GM12864 (cell line): ENCODE measurements around the gene COQ3.
A peak's percentile ranks its signal among the peaks of the same experiment; 100 is the strongest.

Source experiments
- DNase-seq: peaks from one replicate; pipeline ENCODE4 v3.0.0-alpha.2; 2011; ENCODE audit warnings: low read depth
- H3K4me3 ChIP-seq: 2 replicates; pipeline ENCODE4 v1.5.1; 2011; ENCODE audit warnings: mild to moderate bottlenecking, low read depth, low read length, control low read depth
- TF ChIP-seq, protein P1 (sequence below): IDR thresholded peaks from 2 replicates; pipeline ENCODE4 v1.5.1; 2011; ENCODE audit warnings: low read depth, mild to moderate bottlenecking, moderate library complexity, low read length, control low read depth, inconsistent platforms; ENCODE audit errors: missing control alignments

The COQ3 gene

DNA sequence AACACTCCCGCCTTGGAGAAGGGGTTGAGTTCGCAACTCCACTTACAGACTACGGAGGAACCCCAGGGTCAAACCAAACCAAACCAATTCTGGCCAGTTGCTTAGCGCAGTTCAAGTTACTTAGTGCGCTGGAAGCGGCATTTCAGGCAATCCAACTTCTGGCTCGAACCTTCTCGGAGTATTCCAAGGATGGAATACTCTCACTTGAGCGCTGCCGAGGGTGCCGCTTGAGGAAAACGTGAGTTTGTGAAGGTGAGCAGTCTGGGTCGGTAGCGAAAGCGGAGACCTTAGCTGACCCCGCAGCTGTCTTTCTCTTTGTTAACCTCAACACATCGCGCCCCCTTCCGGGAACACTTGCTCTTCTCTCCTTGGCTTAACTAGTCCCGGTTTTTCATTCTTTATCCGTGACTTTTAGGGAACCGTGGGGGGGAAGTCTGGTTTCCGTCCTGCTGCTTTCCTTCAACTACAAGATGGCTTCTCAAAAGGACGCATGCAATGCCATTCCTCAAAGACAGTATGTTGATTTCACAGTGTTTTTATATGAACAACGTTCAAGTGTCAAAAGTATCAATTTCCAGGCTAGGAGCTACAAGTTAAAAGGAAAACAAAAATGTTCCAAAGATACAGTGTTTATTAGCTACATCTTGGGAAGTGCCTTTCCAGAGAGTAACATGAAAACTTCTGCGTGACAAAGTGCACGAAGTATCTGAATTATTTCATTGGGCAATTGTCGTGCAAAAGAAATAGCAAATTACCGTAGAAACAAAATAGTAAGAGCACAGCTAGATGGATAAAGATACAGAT is 31.9 kb upstream of the COQ3 start:
- DNase-seq: peak; percentile 65
- TF ChIP-seq, protein P1, sequence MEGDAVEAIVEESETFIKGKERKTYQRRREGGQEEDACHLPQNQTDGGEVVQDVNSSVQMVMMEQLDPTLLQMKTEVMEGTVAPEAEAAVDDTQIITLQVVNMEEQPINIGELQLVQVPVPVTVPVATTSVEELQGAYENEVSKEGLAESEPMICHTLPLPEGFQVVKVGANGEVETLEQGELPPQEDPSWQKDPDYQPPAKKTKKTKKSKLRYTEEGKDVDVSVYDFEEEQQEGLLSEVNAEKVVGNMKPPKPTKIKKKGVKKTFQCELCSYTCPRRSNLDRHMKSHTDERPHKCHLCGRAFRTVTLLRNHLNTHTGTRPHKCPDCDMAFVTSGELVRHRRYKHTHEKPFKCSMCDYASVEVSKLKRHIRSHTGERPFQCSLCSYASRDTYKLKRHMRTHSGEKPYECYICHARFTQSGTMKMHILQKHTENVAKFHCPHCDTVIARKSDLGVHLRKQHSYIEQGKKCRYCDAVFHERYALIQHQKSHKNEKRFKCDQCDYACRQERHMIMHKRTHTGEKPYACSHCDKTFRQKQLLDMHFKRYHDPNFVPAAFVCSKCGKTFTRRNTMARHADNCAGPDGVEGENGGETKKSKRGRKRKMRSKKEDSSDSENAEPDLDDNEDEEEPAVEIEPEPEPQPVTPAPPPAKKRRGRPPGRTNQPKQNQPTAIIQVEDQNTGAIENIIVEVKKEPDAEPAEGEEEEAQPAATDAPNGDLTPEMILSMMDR: peak; percentile 60

DNA sequence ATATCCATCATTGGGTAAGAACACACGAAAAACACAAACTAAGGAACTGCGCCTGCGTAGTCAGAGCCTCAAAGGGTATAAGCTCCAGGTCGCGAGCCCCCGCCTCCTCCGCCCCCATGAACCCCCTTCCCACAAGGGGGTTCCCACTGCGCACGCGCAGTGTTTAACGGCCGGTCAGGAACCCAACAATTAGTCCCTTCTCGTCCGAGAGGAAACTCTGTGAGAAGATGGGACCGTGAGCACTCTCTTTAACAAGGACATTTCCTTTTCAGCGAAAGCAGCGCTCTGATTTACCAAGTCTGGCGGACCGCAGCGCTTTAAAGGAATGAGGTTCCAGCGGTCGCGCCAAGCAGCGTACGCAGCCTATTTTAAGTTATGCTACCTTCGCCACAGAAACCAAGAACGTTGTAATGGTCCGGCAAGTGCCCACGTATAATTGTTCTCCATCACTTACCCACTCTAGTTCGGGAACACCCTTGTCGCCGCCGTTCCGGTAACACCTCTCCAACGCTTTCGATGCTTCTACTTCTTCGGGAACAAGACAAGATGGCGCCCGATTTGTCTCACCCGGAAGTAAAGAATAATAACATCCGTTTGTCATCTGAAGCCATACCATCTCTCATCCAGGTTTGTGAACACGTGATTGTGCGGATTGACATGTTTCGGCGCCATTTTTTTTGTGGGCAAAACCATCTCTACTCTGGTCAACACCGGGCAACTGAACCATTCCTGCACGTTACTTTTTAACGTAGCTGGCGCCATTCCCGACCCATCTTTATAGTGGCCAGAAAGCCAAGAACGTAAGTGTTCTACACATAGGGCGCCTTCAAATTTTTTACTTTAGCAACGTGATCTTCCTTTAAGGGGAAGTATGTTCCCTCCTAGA is 31.0 kb upstream of the COQ3 start, which contains the start of gene PNISR:
Gene PNISR (minus strand): TSS at position 548 of the 886 bp plus-strand sequence. CDS start 10,649 bp downstream, outside the sequence.
- peak; percentile 99 for DNase-seq
- TF ChIP-seq, protein P1: no peak
- H3K4me3 ChIP-seq: peak within 1 kb of the TSS; percentile 76

More for the DNA sequence above, 31.9 kb upstream of the COQ3 start:
- H3K4me3 ChIP-seq: peak overlapping the region; percentile 76

DNA sequence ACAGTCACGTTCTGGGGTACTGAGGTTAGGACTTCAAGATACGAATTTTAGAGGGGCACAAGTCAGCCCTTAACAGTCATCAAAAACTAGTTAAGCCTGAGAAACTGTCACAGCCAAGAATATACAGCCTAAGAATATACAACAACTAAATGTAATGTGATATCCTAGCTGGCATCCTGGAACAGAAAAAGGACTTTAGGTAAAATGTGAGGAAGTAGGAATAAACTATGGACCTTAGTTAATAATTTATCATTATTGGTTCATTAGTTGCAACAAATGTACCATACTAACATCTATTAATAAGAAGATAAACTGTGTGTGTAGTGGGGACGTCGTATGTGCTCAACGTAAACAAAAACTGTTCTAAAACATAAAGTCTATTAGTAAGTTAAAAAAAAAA is 30.0 kb upstream of the COQ3 start:
- H3K4me3 ChIP-seq: peak overlapping the region; percentile 76
- DNase-seq: no peak
- TF ChIP-seq, protein P1: no peak

DNA sequence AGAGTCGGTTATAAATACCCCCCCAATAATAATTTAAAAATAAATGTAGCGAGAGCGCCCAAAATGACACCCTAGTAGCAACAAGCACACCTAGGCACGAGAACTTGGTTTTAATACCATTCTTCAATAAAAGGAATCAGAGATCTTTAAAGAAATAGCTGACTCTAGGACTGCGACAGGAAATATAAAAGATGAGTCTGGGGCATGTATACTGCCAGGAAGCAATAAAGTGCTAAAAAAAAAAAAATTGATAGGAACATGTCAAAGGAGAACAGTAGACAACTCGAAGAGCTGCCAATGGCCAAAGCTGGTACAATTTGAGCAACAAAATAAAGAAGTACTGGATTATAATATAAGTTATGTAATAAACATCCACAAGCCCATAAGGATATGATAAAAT is 28.9 kb upstream of the COQ3 start:
- DNase-seq: no peak
- H3K4me3 ChIP-seq: no peak overlapping the region
- TF ChIP-seq, protein P1: no peak

DNA sequence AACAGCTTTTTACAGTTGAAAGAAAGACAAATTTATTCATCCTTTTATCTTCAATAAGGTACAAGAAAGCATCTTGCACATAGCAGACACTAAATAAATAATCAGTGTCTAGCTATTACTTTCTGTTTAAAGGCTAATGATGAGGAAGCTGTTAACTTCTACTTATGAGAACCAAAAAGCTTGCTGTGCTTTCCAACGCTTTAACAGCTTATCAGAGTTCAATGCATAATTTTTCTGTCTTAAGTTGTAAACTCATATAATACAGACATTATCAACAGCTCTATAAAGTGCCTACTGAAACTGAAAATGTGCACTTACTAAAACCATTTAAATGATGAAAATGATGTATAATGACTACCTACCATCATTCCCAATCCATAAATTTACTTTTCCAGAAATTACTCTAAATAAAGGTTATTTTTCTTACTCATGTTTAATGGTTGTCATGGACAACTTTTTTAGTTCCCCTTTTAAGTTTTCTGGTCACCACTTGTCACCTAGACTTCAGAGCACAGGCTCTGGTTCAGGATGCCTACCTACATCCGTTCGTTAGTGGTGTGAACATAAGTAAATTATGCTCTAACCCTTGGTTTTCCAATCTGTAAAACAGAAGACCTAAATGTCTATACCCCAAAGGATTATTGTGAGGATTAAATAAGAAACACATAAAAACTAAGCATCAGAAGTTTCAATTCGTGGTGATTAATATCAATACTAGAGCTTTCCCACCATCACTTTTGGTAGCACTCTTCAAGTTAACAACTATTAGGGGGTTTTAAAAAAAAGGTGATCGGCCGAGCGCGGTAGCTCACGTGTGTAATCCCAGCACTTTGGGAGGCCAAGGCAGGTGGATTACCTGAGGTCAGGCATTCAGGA is 23.1 kb upstream of the COQ3 start:
- peak overlapping the region; percentile 19; the same call in 1 of the 2 replicates for H3K4me3 ChIP-seq
- DNase-seq: no peak

DNA sequence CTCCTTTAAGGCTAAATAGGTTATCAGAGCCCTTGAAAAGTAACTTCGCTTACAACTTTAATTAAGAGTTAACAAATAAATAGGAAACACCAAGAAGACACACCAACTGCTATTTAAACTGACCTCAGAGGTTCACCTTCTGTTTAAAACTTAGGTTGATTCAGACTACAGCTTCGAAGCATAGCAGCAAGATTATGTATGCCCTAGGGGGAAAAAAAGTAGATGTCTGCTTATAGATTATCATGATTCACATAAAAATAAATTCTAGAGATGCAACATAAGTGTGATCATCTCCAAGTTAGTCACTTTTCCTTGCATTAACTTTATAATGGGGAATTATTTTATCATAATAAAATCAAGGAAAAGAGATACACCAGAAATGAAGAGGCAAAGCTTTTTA is 22.2 kb upstream of the COQ3 start:
- DNase-seq: no peak
- H3K4me3 ChIP-seq: no peak overlapping the region
- TF ChIP-seq, protein P1: no peak

More for the DNA sequence above, 23.1 kb upstream of the COQ3 start:
- TF ChIP-seq, protein P1: no peak
